Measurements from ENCODE around the gene NPEPL1.

Gene NPEPL1

GRCh38 chr20:58717278-58718091, 24.9 kb downstream of the NPEPL1 start:
- peak; percentile 6 for DNase-seq (ENCODE audit: extremely low spot score)
- ChIA-PET POLR2A (no interaction called here), CTCF (no interaction called here)

DNA sequence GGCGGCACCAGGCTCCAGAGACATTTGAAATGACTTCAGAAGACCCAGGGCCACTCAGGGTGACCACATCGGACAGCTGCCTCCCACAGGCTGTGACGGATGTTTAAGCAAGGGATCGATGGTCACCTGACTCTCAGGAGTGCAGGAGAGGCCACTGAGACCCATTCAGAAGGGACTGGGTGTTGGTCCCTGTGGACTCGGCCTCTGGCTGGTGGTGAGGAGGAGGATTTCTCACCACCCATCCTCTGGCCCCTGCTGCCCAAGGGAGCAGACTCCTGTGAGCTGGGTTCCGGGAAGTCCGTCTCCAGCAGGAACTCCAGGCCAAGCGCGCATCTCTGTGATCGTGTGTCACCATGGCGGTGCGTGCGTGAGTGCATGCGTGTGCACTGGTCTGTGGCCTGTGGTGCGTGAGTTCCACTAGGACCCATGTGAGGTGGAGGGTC, 25.5 kb downstream of the NPEPL1 start:
- no peak for TF ChIP-seq CTCF (IDR thresholded peaks at IDR 0.05; ENCODE audit: control extremely low read depth, extremely low read depth, low read depth, missing control alignments)
- ChIA-PET CTCF (no interaction called here), POLR2A (no interaction called here)
- DNase-seq (ENCODE audit: extremely low spot score): peak; percentile 9

More at GRCh38 chr20:58717278-58718091, 24.9 kb downstream of the NPEPL1 start:
- TF ChIP-seq CTCF (IDR thresholded peaks at IDR 0.05; ENCODE audit: control extremely low read depth, extremely low read depth, low read depth, missing control alignments): no peak

DNA sequence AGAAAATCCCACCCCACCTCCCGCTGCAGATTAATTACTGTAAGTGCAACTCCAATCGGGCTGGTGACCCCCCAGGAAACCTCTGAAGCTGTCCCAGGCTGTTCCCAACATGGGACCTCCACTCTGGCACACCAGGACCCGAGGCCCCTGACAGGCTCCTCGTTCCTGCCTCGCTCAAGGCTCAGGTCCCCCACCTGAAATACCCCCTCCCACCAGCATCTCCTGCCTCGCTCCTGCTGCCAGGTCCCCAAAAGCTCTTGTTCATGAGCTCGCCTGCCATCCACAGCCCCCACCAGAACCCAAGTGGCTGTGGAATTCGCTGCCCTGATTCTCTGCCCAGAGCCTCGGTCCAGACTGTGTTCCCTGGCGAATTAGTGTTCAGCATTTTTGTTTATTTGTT, 26.1 kb downstream of the NPEPL1 start:
- no peak for DNase-seq (ENCODE audit: extremely low spot score)
- no peak for TF ChIP-seq CTCF (IDR thresholded peaks at IDR 0.05; ENCODE audit: control extremely low read depth, extremely low read depth, low read depth, missing control alignments)
- ChIA-PET POLR2A (no interaction called here), CTCF (no interaction called here)

GRCh38 chr20:58719258-58719657, 26.7 kb downstream of the NPEPL1 start:
- no peak for TF ChIP-seq CTCF (IDR thresholded peaks at IDR 0.05; ENCODE audit: control extremely low read depth, extremely low read depth, low read depth, missing control alignments)
- CTCF ChIA-PET: no interaction called here
- POLR2A ChIA-PET: no interaction called here
- peak; percentile 8 for DNase-seq (ENCODE audit: extremely low spot score)

DNA sequence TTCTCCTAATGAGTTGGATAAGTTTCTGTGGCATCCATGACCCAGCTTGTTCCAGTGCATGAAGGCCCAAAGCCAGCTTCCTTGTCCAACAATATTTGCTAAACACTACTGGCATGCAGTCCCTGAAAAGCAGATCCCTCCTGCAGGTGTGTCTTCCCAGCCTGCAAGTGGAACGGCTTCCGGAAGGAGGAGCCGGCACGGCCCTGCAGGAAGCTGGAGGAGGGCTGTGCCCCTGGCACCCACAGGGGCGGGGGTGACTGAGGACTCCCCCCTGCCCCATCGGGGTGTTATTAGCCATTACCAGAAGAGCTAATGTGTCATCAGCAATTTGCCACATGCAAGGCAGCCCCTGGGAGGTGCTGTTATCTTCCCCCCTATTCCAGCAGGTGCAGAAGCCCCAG, 27.4 kb downstream of the NPEPL1 start:
- CTCF ChIA-PET: no interaction called here
- DNase-seq (ENCODE audit: extremely low spot score): peak; percentile 11
- TF ChIP-seq CTCF (IDR thresholded peaks at IDR 0.05; ENCODE audit: control extremely low read depth, extremely low read depth, low read depth, missing control alignments): no peak
- POLR2A ChIA-PET: no interaction called here

- no peak for DNase-seq (ENCODE audit: extremely low spot score)
- ChIA-PET CTCF (no interaction called here), POLR2A (no interaction called here)
- TF ChIP-seq CTCF (IDR thresholded peaks at IDR 0.05; ENCODE audit: control extremely low read depth, extremely low read depth, low read depth, missing control alignments): no peak
These were observed 28.3 kb downstream of the NPEPL1 start for GRCh38 chr20:58720890-58721289.

All from GM10248 (cell line).